ENCODE measurements around the gene RIN2.

DNA sequence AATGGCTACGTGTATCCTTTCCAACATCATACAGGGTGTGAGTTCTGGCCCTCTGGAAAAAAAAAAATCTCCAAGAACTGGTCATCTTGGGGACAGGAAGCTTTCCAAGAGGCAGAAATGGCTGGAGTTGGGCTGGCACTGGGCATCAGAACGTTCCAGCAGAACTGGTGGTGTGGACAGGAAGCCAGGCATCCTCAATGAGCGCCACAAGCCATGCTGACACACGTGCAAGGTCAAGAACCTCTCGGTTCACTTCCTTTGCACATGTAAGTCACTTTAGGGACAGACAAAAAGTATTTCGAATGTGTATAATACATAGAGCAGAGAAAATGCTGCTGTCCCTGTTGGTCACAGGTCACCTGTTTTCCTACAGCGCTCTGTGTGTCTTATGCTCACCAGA lies 27.4 kb upstream of the RIN2 start:
- TF ChIP-seq POLR2A (IDR thresholded peaks at IDR 0.05) = no peak
- TF ChIP-seq, protein P1, sequence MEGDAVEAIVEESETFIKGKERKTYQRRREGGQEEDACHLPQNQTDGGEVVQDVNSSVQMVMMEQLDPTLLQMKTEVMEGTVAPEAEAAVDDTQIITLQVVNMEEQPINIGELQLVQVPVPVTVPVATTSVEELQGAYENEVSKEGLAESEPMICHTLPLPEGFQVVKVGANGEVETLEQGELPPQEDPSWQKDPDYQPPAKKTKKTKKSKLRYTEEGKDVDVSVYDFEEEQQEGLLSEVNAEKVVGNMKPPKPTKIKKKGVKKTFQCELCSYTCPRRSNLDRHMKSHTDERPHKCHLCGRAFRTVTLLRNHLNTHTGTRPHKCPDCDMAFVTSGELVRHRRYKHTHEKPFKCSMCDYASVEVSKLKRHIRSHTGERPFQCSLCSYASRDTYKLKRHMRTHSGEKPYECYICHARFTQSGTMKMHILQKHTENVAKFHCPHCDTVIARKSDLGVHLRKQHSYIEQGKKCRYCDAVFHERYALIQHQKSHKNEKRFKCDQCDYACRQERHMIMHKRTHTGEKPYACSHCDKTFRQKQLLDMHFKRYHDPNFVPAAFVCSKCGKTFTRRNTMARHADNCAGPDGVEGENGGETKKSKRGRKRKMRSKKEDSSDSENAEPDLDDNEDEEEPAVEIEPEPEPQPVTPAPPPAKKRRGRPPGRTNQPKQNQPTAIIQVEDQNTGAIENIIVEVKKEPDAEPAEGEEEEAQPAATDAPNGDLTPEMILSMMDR (IDR thresholded peaks at IDR 0.05) = no peak
